ENCODE results near the gene HPS1.

- TF ChIP-seq, protein P1, sequence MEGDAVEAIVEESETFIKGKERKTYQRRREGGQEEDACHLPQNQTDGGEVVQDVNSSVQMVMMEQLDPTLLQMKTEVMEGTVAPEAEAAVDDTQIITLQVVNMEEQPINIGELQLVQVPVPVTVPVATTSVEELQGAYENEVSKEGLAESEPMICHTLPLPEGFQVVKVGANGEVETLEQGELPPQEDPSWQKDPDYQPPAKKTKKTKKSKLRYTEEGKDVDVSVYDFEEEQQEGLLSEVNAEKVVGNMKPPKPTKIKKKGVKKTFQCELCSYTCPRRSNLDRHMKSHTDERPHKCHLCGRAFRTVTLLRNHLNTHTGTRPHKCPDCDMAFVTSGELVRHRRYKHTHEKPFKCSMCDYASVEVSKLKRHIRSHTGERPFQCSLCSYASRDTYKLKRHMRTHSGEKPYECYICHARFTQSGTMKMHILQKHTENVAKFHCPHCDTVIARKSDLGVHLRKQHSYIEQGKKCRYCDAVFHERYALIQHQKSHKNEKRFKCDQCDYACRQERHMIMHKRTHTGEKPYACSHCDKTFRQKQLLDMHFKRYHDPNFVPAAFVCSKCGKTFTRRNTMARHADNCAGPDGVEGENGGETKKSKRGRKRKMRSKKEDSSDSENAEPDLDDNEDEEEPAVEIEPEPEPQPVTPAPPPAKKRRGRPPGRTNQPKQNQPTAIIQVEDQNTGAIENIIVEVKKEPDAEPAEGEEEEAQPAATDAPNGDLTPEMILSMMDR (IDR thresholded peaks at IDR 0.05; ENCODE audit: insufficient read depth, low read depth, low read length): no peak
- TF ChIP-seq EZH2 (IDR thresholded peaks at IDR 0.05; ENCODE audit: insufficient read depth, low read length): no peak
Measured at GRCh38 chr10:98433371-98433770, 13.4 kb downstream of the HPS1 start.
